NCI-H146 (cell line): ENCODE measurements around the gene SERPINB12.

ENCODE experiments used
- DNase-seq: peaks from one replicate; lab custom pipeline; 2025; lab: John Stamatoyannopoulos, UW

SERPINB12 gene

GRCh38 chr18:63551769-63552168, 9.6 kb downstream of the SERPINB12 start:
- no peak for DNase-seq

- no peak for DNase-seq
These were observed 10.4 kb downstream of the SERPINB12 start for GRCh38 chr18:63552581-63552980.

GRCh38 chr18:63553081-63553480, 10.9 kb downstream of the SERPINB12 start:
- DNase-seq: no peak

- no peak for DNase-seq
These were observed 17.7 kb downstream of the SERPINB12 start for GRCh38 chr18:63559567-63560491.

- DNase-seq: no peak
These were observed 20.1 kb downstream of the SERPINB12 start for GRCh38 chr18:63562284-63562683.

GRCh38 chr18:63564021-63564420, 21.9 kb downstream of the SERPINB12 start:
- no peak for DNase-seq

- DNase-seq: no peak
These were observed 22.4 kb downstream of the SERPINB12 start for GRCh38 chr18:63564561-63564960.

GRCh38 chr18:63567276-63567675, 25.1 kb downstream of the SERPINB12 start:
- no peak for DNase-seq

GRCh38 chr18:63567825-63568224, 25.7 kb downstream of the SERPINB12 start:
- DNase-seq: no peak

- DNase-seq: no peak
These were observed 28.6 kb downstream of the SERPINB12 start for GRCh38 chr18:63570721-63571120.

GRCh38 chr18:63575681-63576080, 33.5 kb downstream of the SERPINB12 start:
- no peak for DNase-seq

GRCh38 chr18:63578357-63578958, 36.3 kb downstream of the SERPINB12 start:
- DNase-seq: peak; percentile 22

- no peak for DNase-seq
These were observed 37.4 kb downstream of the SERPINB12 start for GRCh38 chr18:63579616-63580015.

- DNase-seq: no peak
These were observed 43.8 kb downstream of the SERPINB12 start for GRCh38 chr18:63585988-63586387.

GRCh38 chr18:63586431-63586830, 44.3 kb downstream of the SERPINB12 start:
- DNase-seq: no peak

GRCh38 chr18:63586966-63587365, 44.8 kb downstream of the SERPINB12 start, which contains the start of gene SERPINB13:
SERPINB13 (plus strand) TSS chr18:63587343; CDS start chr18:63588668, 1,325 bp downstream.
- no peak for DNase-seq

GRCh38 chr18:63588909-63589308, 46.7 kb downstream of the SERPINB12 start:
- DNase-seq: no peak

GRCh38 chr18:63590373-63590772, 48.2 kb downstream of the SERPINB12 start:
- DNase-seq: no peak

- no peak for DNase-seq
These were observed 49.0 kb downstream of the SERPINB12 start for GRCh38 chr18:63590966-63591695.

- no peak for DNase-seq
These were observed 49.6 kb downstream of the SERPINB12 start for GRCh38 chr18:63591725-63592124.

- no peak for DNase-seq
These were observed 50.3 kb downstream of the SERPINB12 start for GRCh38 chr18:63592471-63592870.

- DNase-seq: no peak
These were observed 54.8 kb downstream of the SERPINB12 start for GRCh38 chr18:63596964-63597363.

- no peak for DNase-seq
These were observed 61.2 kb downstream of the SERPINB12 start for GRCh38 chr18:63603355-63603754.
